ENCODE data around the gene LRCOL1.

The LRCOL1 gene

DNA sequence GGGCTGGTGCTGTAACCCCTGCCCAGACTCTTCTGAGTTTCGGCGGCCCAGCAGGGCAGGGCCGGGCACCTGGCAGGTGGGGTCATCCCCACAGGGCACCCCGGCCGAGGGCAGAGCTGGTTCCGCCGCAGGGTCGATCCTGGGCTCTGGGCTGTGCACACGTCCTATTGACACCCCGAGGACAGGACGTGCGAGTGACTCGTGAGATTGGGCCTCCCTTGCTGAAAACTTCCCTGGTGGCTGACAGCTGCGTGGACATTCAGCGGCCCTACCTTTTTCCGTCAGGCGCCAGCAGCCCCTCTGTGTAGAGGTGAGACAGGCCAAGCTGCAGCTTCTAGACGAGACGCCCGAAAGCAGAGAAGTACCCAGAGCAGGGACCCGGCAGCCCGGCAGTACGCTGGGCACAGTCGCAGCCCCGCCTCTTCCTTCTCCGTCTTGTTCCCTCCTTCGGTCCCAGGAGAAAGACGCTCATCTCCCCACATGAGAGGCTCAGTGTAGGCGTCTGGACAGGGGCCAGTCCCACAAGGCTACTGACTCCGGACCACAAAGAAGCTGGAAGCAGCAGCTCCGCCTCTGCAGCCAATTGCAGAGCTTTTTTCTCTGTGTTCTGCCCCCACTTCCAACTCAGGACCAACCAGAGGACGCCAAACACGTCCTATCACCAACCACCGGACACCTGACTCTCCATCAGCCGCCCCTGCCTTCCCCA, at the start of gene LRCOL1:
Gene LRCOL1 (minus strand): TSS at position 532 of the 709 bp plus-strand sequence. CDS start 4,331 bp downstream, outside the sequence.
- no peak for DNase-seq

GRCh38 chr12:132660052-132660451, 49.7 kb upstream of the LRCOL1 start:
- no peak for DNase-seq

DNA sequence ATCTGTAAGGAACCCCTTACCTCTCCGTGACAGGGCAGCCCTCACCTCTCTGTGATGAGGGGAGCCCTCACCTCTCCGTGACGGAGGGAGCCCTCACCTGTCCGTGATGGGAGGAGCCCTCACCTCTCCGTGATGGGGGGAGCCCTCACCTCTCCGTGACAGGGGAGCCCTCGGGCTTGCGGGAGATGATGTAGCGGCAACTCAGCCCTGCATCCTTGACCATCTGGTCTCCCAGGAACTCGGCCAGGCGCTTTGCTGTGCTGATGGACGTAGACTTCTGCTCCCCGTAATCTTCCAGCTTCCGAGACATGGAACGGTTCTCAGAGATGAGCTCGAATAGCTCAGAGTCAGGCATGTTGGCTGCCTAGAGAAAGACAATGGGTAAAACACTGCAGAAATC, 48.8 kb upstream of the LRCOL1 start:
- DNase-seq, result no peak

GRCh38 chr12:132658149-132658894, 47.9 kb upstream of the LRCOL1 start:
- DNase-seq, result no peak

DNA sequence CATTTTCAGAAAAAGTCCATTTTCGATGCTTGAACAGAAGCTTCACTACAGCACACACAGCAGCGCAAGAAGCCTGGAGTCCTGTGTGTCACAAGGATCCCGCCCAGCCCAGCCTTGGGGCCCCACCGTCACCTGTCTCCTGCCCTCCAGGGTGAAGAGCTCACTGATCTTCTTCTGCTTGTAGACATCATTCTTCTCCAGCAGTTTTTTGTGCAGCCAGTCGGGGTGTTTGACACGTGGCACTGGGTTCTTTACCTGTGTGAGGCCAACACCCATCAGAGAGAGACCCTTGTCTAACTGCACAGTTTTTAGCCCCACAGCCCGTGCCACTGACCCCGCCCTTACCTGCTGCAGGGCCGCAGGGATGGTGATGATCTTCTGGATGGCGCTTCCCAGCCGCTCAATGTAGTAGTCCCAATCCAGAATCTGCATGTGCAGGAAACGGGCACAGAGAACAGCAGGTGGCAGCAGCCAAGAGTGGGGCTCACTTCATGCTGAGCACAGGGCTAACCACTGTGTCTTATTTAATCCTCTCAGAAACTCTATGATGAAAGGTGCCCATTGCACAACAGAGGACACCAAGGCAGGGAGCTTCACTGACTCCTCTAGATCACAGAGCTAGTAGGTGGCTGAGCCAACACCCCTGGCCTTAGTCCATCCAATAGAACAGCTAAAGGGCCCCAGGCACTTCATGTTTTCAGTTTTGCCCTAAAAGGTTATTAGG, 46.8 kb upstream of the LRCOL1 start:
- DNase-seq, result no peak

DNA sequence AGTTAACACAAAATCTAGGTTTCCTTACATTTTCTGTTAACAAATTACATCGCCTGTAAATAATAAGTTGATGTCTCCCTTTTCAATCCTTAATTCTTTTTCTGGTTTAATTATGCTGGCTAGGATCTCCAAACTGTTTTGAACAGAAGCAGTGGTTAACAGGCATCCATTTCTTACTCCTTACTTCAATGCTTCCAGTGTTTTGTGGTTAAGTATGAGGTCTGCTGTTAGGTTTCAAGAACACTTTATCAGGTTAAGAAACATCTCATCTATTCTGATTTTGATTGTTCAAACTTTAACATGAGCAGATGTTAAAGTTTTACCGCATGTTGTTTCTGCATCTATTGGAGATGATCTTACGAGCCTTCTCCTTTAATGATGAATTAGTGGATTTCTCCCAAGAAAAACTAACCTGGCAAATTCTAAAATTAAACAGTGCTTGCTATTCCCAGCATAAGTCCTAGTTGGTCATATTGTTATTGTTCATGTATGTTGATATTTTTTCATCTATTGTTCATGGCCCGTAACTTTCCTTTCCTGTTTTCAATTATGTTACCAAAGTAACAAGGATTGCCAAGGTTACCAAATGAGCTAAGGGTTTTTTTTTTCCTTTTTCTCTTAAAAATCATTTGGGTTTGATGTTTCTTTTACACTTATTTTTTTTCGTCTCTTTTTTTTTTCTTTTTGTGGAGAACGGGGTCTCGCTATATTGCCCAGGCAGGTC, 43.3 kb upstream of the LRCOL1 start:
- DNase-seq, result no peak

DNA sequence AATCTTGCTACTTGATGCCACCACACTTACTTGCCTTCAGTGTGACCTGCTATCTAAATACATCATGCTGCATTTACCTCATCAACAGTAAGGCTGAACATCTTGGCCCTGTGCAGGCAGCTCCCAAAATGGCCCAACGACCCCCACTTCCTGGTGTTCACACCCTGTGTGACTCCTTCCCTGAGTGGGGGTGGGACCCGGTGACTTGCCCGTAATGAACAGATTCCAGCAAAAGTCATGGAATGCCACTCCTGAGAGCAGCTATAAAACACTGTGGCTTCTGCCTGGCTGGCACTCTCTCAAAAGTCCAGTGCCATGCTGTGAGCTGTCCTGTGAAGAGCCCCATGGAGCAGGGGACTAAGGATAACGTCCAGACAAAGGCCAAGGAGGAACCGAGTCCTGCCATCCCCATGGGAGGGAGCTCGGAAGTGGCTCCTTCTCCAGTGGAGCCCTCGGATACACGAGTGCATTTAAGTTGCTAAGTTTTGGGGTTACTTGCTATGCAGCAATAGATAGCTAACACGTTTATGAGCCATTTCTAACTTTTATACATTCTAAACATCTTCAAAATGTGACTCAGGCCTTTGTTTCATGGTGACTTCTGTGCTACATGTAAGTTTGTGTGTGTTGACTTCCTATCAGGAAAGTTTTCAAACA, 41.2 kb upstream of the LRCOL1 start:
- DNase-seq, result no peak

DNA sequence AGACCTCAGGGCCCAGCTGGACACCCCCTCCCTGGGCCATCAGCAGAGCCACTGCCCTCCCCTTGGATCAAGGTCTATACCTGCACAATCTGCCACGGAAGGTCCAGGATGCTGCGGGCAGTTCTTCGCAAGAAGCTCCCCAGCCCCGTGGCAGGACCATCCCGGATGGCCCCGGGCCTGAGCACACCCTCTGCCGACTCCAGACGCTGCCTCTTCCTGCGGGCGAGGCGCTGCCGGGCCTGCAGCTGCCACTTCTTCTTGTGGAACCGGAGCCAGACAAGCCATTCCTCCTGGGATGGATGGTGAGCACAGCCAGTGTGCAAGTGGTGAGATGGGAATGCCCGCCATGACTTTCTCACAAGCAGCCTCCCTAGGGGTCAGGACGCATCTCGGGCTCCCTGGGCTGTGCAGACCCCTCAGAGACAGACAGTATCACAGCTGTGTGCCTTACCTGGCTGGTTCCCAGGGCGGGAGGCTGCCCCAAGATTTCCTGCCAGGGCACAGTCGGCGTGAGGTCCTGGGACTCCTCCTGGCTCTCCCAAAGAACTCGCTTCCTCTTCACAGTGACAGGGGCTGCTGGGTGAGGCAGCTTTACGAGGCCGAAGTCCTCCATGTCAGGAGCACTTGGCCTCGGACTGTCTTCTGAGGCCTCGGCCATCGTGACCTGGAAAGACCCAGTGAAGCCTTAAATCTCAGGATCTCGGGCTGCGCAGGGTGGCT, 39.0 kb upstream of the LRCOL1 start:
- no peak for DNase-seq

- no peak for DNase-seq
These were observed 38.3 kb upstream of the LRCOL1 start for GRCh38 chr12:132648616-132649225.

DNA sequence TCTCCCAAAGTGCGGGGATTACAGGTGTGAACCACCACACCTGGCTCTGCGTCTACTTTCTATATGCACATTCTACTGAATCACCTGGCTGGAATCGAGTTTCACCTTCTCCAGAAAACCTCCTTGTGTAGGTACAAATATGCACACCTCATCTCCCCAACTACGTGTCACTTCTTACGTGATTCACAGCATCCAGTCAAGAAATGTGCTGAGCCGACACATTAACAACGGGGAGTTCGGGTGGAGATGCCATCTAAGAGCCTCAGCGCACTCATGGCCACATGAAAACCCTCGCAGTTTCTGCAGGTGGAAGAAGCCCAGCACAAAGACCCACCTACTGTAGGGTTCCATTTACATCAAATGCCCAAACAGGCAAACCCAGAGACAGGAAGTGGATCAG, 37.5 kb upstream of the LRCOL1 start:
- no peak for DNase-seq

GRCh38 chr12:132646850-132647249, 36.5 kb upstream of the LRCOL1 start:
- no peak for DNase-seq

- DNase-seq, result no peak
These were observed 32.8 kb upstream of the LRCOL1 start for GRCh38 chr12:132642846-132643835.

DNA sequence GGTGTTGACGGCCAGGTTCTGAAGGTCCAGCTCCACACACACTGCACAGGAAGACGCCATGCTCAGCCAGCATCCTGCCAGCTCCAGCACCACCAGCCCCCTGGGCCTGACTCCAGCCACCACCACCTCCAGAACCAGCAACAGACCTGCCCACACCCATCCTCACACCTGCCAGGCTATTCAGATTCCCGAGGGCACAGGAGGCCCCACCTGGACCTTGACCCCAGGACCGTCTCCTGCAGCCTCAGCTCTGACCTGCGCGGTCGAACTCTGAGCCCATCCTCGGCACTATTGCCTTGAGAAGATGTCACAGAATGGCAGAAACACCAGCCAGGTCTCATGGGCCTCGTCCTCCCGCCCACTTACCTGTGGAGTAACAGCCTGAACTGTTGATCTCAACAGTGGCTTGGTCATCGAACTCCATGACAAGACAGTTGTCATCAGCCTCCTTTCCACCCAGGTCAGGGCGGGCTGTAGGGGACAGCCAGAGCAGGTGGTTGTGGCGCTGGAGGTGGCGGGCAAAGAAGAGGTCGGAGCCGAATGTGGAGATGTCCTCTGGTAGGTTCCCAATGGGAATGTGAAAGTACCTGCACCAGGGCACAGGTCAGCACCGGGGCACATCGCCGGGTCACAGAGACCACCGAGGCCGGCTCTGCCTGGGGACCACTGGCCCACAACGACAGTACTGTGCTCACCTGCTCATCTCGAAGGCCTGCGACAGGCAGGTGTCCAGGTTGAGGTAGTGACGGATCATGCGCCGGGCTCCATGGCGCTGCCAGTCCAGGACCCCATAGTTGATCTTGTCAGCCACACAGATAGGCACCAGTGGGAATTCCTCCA, 31.6 kb upstream of the LRCOL1 start:
- no peak for DNase-seq

- no peak for DNase-seq
These were observed 30.6 kb upstream of the LRCOL1 start for GRCh38 chr12:132640936-132641335.

DNA sequence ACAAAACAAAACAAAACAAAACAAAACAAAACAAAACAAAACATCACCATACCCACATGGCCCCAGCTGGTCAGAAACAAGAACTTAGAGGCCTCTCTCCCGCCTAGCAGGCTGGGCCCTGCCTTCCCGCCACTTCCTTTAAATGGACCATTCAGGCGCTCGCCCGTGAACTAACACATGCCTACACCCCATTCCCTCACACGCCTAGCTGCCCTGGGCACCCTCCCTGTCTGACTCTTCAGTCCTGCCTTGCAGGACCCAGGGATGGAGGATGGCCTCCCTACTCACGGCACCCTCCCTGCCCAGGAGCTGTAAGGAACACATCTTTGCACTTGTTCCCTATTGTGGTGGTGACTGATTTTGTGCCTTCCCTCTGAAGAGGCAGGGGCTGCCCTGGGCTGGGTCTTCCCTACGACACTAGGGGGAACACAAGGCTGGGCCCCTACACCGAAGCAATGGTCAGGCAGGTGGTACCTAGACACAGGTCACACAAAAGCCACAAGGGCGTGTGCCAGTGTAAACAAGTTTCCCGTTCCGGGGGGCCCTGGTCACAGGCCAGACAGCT, 29.7 kb upstream of the LRCOL1 start:
- DNase-seq, result no peak

- DNase-seq, result no peak
These were observed 28.4 kb upstream of the LRCOL1 start for GRCh38 chr12:132638541-132639408.

DNA sequence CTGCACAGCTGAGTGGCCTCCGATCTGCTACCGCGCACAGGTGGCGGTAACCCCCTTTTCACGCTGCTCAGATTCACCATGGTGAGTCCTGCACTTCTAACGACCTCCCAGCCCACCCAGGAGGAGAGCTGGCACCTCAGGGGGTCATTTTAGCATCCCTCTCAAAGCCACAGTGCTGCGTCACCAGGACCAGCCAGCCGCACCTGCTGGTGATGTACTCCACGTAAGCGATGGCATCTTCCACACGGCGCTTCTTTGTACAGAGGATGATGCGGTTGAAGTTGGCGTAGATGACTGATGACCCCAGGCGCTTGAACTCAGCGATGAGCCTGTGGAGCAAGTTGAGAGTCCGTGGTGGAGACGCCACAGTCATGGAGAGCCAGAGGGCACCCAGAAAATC, 27.4 kb upstream of the LRCOL1 start:
- DNase-seq, result no peak
